K562 (cell line): ENCODE data around the gene RNF144A. TPM values are rescaled to one million over a fixed set of nuclear protein-coding genes. Genes with fewer than 3 reads are reported as not detected.

Experiments used
- ATAC-seq: fragments of 200-7000 bp; cut with Tn5 transposase; 3 replicates; pipeline ENCODE4 v1.9.1; 2020; ENCODE audit warnings: moderate library complexity
- BruUV-seq: library from RNA; stranded (reverse); fragments of 400-500 nt; replicated peaks from 2 replicates; lab custom pipeline; 2021; lab: Mats Ljungman, UMichigan
- CTCF ChIA-PET: fragments of 300-600 bp; formaldehyde crosslinking; extraction: SDS; loops from one replicate; lab custom pipeline; 2021; ENCODE audit warnings: low intra/inter-chr PET ratio; lab: Yijun Ruan, JAX
- POLR2A ChIA-PET: fragments of 300-600, 350-650 bp; sonication (Branson Sonifier 250); formaldehyde crosslinking; extraction: SDS; loops from one replicate; lab custom pipeline; 2021; ENCODE audit warnings: antibody characterized with exemption, inconsistent platforms; lab: Yijun Ruan, JAX
- DNase-seq, 4 experiments: peaks; one replicate each; pipeline versions ENCODE4 v3.0.0 to v3.0.0-alpha.2; 2011 to 2018; ENCODE audit warnings: low spot score in 3 of 4, mixed read lengths in 3 of 4; ENCODE audit errors: extremely low read depth in 1 of 4
- FAIRE-seq: peaks from 2 replicates; lab custom pipeline; 2011; peaks lifted over from hg19 to GRCh38; lab: Jason Lieb, UNC
- H2AFZ ChIP-seq: 2 replicates; pipeline ENCODE4 v1.6.0; 2011; ENCODE audit warnings: low read depth, low read length, control low read depth, inconsistent platforms
- H3K27ac ChIP-seq: fragments of 200-600 bp; 3 replicates; pipeline ENCODE4 v1.8.0; 2011; ENCODE audit warnings: low read depth, mild to moderate bottlenecking, control low read depth, inconsistent platforms, low read length, moderate library complexity, mixed read lengths; ENCODE audit errors: extremely low read depth
- H3K27me3 ChIP-seq, 2 experiments: fragments of 300-600 bp in 1 of 2; 2 replicates in 1 of 2; 3 replicates in 1 of 2; pipeline versions ENCODE4 v1.6.0 to v1.8.0; 2011; ENCODE audit warnings: inconsistent platforms in 2 of 2, low read length in 2 of 2, mild to moderate bottlenecking in 1 of 2, mixed read lengths in 1 of 2, moderate library complexity in 1 of 2; ENCODE audit not compliant: control insufficient read depth in 2 of 2, insufficient read depth in 2 of 2
- H3K36me3 ChIP-seq: fragments of 300-600 bp; 3 replicates; pipeline ENCODE4 v1.8.0; 2011; ENCODE audit warnings: mild to moderate bottlenecking, low read length, inconsistent platforms; ENCODE audit not compliant: control insufficient read depth, insufficient read depth
- H3K4me1 ChIP-seq, 2 experiments: fragments of 200-600 bp in 1 of 2; replicated peaks in 1 of 2; 2 replicates in 1 of 2; 3 replicates in 1 of 2; pipeline versions ENCODE4 v1.5.1 to v1.8.0; 2011; ENCODE audit warnings: inconsistent platforms in 2 of 2, low read length in 2 of 2, mild to moderate bottlenecking in 1 of 2, mixed read lengths in 1 of 2, moderate library complexity in 1 of 2; ENCODE audit not compliant: control insufficient read depth in 2 of 2, insufficient read depth in 2 of 2
- H3K4me2 ChIP-seq: 2 replicates; pipeline ENCODE4 v1.6.1; 2011; ENCODE audit warnings: low read length, control low read depth, inconsistent platforms, mixed read lengths; ENCODE audit not compliant: insufficient read depth
- H3K4me3 ChIP-seq: fragments of 200-600 bp; sonication (generic), shearing (Covaris generic); 2 replicates; pipeline ENCODE4 v1.5.1; 2016; ENCODE audit warnings: control low read depth, inconsistent platforms
- H3K79me2 ChIP-seq: fragments of 200-600 bp; 3 replicates; pipeline ENCODE4 v1.8.0; 2011; ENCODE audit warnings: low read length, inconsistent platforms; ENCODE audit not compliant: control insufficient read depth, insufficient read depth
- H3K9ac ChIP-seq, 2 experiments: 2 replicates each; pipeline versions ENCODE4 v1.6.0 to v1.6.1; 2011; ENCODE audit warnings: low read depth in 2 of 2, low read length in 2 of 2, control low read depth in 1 of 2, inconsistent platforms in 1 of 2, mild to moderate bottlenecking in 1 of 2, mixed read lengths in 1 of 2; ENCODE audit not compliant: insufficient read depth in 1 of 2
- H3K9me1 ChIP-seq: one replicate; pipeline ENCODE4 v1.6.0; 2011; ENCODE audit warnings: inconsistent platforms, mild to moderate bottlenecking, low read length, moderate library complexity; ENCODE audit not compliant: control insufficient read depth, insufficient read depth
- H3K9me3 ChIP-seq: replicated peaks from 2 replicates; pipeline ENCODE4 v1.5.1; 2011; ENCODE audit warnings: low read depth, low read length, inconsistent platforms; ENCODE audit not compliant: control insufficient read depth, insufficient read depth
- H4K20me1 ChIP-seq: replicated peaks from 2 replicates; pipeline ENCODE4 v1.6.1; 2011; ENCODE audit warnings: low read length, inconsistent platforms, mixed read lengths; ENCODE audit not compliant: control insufficient read depth, insufficient read depth
- MAFG ChIP-seq: fragments of 450-650 bp; conservative IDR thresholded peaks from 2 replicates; pipeline ENCODE4 v1.6.1; 2016; ENCODE audit warnings: missing genetic modification characterization, missing compliant biosample characterization
- NFE2 ChIP-seq: IDR thresholded peaks from 2 replicates; pipeline ENCODE4 v1.6.1; 2014; ENCODE audit warnings: antibody characterized with exemption, low read depth
- WGBS: fragments of 100-300 bp; shearing (Covaris generic); methylation state at CpG from one replicate; pipeline ENCODE4 v1.1.6; 2016; ENCODE audit warnings: low coverage, mixed read lengths; ENCODE audit not compliant: insufficient coverage; ENCODE audit errors: missing lambda C conversion rate; 5-methylcytosine and 5-hydroxymethylcytosine counted together
- in situ Hi-C: fragments of 300-500 bp; cut with MboI; formaldehyde crosslinking; loops from 4 replicates; pipeline ENCODE4 v1.15.0; 2018; ENCODE audit warnings: inconsistent platforms, mixed read lengths
- intact Hi-C: fragments of 100-400 bp; cut with micrococcal nuclease; formaldehyde crosslinking; loops from 2 replicates; pipeline ENCODE4 v1.14.2; 2022
- polyA plus RNA-seq, 8 experiments: library from polyadenylated mRNA; depleted of rRNA in 4 of 8; stranded (reverse) in 5 of 8; unstranded in 3 of 8; fragments of >200 nt; fragmentation: Nextera tagmentation in 2 of 8; fragmentation: Illumina TruSeq in 1 of 8; extraction: Ambion mirVana in 2 of 8; extraction: Trizol in 1 of 8; gene quantifications; 2 replicates each; pipeline versions ENCODE4 v1.2.1 to v1.2.3, GENCODE V29; 2011 to 2014; ENCODE audit warnings: inconsistent platforms in 1 of 8, missing spikeins in 1 of 8
- total RNA-seq, 7 experiments: library from RNA; depleted of rRNA in 6 of 7; stranded (reverse); fragments of >200 nt in 6 of 7; fragmentation: Illumina TruSeq in 2 of 7; extraction: Trizol in 2 of 7; gene quantifications; 2 replicates each; pipeline versions ENCODE4 v1.2.1 to v1.2.3, GENCODE V29; 2011 to 2021; ENCODE audit warnings: low replicate concordance in 1 of 7
- TF ChIP-seq, protein P1 (sequence below), 3 experiments: fragments of 200-800 bp in 1 of 3; fragments of 250-450 bp in 1 of 3; fragments of 450-650 bp in 1 of 3; sonication (Bioruptor Pico) in 1 of 3; sonication (Bioruptor generic) in 1 of 3; formaldehyde crosslinking in 1 of 3; IDR thresholded peaks; 2 replicates each; pipeline versions ENCODE4 v1.6.1 to v1.8.0; 2016 to 2022; ENCODE audit warnings: mild to moderate bottlenecking in 2 of 3, missing genetic modification characterization in 2 of 3, missing compliant biosample characterization in 1 of 3, moderate library complexity in 1 of 3
- TF ChIP-seq, protein P2 (sequence below): fragments of 450-650 bp; formaldehyde crosslinking; IDR thresholded peaks from 2 replicates; pipeline ENCODE4 v1.4.0; 2020; ENCODE audit warnings: mild to moderate bottlenecking, moderate library complexity

The RNF144A gene
- total and polyA plus RNA-seq, 9 of the 15 experiments (the other 6 are each of a cell fraction or from before 2014, with no cell fraction given): 0.96 to 11.3 (median 6.2) TPM

DNA sequence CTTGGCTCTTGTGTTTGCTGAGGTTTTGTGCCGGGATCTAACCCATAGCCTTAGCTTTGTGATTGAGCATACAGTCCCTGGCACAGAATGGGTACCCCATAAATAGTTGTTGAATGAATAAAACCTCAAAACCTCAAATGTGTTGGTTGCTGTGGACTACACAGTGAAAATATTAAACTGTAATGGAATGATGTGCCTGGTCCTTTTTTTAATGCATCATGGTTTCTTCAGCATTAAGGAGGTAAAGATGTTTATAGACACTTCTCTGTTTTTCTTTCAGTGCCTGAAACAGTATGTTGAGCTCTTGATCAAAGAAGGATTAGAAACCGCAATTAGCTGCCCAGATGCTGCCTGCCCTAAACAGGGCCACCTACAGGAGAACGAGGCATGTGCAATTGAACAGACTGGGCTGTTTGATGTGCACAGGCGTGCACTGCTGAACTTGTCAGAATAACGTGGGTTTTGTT, 97.0 kb downstream of the RNF144A start (continued):
- TF ChIP-seq, protein P1, sequence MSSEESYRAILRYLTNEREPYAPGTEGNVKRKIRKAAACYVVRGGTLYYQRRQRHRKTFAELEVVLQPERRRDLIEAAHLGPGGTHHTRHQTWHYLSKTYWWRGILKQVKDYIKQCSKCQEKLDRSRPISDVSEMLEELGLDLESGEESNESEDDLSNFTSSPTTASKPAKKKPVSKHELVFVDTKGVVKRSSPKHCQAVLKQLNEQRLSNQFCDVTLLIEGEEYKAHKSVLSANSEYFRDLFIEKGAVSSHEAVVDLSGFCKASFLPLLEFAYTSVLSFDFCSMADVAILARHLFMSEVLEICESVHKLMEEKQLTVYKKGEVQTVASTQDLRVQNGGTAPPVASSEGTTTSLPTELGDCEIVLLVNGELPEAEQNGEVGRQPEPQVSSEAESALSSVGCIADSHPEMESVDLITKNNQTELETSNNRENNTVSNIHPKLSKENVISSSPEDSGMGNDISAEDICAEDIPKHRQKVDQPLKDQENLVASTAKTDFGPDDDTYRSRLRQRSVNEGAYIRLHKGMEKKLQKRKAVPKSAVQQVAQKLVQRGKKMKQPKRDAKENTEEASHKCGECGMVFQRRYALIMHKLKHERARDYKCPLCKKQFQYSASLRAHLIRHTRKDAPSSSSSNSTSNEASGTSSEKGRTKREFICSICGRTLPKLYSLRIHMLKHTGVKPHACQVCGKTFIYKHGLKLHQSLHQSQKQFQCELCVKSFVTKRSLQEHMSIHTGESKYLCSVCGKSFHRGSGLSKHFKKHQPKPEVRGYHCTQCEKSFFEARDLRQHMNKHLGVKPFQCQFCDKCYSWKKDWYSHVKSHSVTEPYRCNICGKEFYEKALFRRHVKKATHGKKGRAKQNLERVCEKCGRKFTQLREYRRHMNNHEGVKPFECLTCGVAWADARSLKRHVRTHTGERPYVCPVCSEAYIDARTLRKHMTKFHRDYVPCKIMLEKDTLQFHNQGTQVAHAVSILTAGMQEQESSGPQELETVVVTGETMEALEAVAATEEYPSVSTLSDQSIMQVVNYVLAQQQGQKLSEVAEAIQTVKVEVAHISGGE (CRISPR knock-in tag; IDR thresholded peaks at IDR 0.05): no peak

DNA sequence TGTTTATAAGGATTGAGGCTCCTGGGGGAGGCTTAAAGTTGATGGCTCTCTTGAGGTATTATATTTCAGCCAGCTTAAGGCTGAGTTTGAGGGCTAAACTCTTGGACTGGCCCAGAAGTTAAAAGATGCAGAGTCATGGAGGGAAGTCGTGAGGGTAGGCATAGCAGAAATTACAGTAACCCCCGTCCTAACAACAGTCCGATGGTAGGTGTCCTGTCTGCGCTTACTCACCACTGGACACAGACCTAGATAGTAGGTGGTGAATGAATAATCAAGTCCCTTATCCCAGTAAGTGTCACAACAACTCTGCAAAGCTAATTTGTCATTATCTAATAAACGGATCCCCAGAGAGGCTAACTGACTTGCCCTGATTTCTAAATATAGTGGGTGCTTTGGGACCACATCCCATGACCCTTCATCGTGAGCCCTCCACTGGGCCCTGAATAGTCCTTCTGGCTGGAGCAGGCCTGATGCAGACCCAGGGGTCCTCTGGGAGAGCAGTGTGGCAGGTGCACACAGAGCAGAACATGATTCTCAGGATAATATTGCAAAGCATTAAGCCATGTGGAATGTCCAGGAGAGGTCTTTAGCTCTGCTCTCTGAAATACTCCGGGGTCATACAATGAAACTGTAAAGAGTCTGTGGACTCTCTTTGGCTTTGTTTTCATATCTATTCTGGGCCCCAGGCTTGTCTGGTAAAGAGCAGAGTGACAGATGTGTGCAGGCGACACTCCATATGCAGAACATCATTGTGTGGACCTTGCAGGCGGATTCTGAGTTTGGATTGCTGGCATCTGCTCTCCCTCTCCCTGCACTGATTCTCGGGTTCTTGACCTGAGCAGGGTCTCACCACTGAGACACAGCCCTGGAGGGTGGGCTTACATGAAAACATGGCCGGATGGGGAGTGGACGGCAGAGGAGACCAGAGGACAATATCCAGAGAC, 98.1 kb downstream of the RNF144A start:
- ATAC-seq (peak; percentile 31; the same call in 2 of the 3 replicates), DNase-seq (peak in 1 of 4 experiments; percentile 21), FAIRE-seq (no peak)
- Histone ChIP-seq H3K9ac (no peak overlapping the region), H2AFZ (no peak overlapping the region), H3K79me2 (no peaks in the 10 kb centered on the region), H3K4me3 (no peak overlapping the region), H3K9me1 (no peaks in the 10 kb centered on the region), H3K4me2 (no peak overlapping the region)
- CTCF ChIA-PET: no interaction called here
- in situ Hi-C loops: loop anchor here (25.0 kb wide), 1 partner anchor 178 kb away; no protein-coding TSS in a partner anchor
- POLR2A ChIA-PET: interaction anchor here (1.1 kb wide), 1 partner anchor 8 kb away, joined by 3 read pairs; no protein-coding TSS in a partner anchor
- 42% methylated on average over 12 of the region's 12 CpGs for WGBS
- peak; percentile 58; the same call in 1 of the 2 replicates for TF ChIP-seq MAFG
- TF ChIP-seq, protein P2, sequence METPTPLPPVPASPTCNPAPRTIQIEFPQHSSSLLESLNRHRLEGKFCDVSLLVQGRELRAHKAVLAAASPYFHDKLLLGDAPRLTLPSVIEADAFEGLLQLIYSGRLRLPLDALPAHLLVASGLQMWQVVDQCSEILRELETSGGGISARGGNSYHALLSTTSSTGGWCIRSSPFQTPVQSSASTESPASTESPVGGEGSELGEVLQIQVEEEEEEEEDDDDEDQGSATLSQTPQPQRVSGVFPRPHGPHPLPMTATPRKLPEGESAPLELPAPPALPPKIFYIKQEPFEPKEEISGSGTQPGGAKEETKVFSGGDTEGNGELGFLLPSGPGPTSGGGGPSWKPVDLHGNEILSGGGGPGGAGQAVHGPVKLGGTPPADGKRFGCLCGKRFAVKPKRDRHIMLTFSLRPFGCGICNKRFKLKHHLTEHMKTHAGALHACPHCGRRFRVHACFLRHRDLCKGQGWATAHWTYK: no peak
- TF ChIP-seq NFE2: peak; percentile 70
- TF ChIP-seq, all 486 proteins: peak for 2
- no TSS peak for BruUV-seq
- Histone ChIP-seq H3K9me3 (no peaks in the 10 kb centered on the region), H4K20me1 (no peaks in the 10 kb centered on the region), H3K27me3 (no peaks in the 10 kb centered on the region), H3K36me3 (no peaks in the 10 kb centered on the region), H3K4me1 (peaks cover 2 to 5% of the 10 kb centered on the region in 2 experiments; a peak in 1 of 5 replicates), H3K27ac (no peak overlapping the region)
- intact Hi-C loops: no loop called here
